ENCODE results near the gene ZBTB42. TPM values are rescaled to one million over a fixed set of nuclear protein-coding genes. Genes with fewer than 3 reads are reported as not detected.

ZBTB42 gene
- total and polyA plus RNA-seq, 4 donors = 1.5 to 9.4 (median 4.9) TPM

DNA sequence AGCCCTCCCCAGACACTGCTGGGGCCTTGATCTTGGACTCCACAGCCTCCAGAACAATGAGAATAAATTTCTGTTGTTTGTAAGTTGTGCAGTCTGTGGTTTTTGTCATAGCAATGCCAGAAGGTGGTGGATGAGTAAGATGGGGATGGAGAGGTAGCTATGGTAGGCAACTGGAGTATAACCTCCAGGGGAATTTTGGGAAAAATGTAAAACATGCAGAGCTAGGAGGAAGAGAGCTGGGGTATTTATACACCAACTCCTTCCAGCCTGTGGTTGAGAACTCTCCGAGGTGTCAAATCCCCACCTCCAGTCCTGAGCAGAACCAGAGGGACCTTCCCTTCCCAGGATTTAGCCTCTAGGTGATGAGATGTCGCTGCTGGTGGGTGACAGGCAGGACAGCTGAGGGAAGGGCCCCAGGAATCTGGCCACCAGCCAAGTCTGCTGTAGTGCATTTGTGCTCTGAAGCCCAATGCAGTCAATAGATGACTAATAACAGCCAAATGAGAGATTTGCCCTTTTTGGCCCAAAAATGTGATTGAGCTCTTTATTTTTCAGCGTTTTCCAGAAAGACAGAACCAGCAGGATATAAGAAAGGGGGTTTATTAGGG is 45.0 kb downstream of the ZBTB42 start:
- Histone ChIP-seq H3K36me3 (ENCODE audit: control insufficient read depth in 4 of 4, insufficient read depth in 3 of 4, low read depth in 1 of 4, low read length in 3 of 4) (no peaks in the 10 kb centered on the region), H3K9ac (ENCODE audit: low read depth in 1 of 2, low read length in 2 of 2) (no peak overlapping the region), H3K27ac (ENCODE audit: low read depth in 1 of 2, low read length in 2 of 2) (no peak overlapping the region), H3K4me3 (ENCODE audit: low read depth in 1 of 3, low read length in 3 of 3) (no peak overlapping the region), H3K9me3 (ENCODE audit: control insufficient read depth in 4 of 4, low read length in 3 of 4) (no peaks in the 10 kb centered on the region), H3K27me3 (ENCODE audit: control insufficient read depth in 4 of 4, insufficient read depth in 4 of 4, low read length in 3 of 4) (peaks cover 0 to 11% (median 3%) of the 10 kb centered on the region in 4 donors), H3K4me1 (ENCODE audit: control insufficient read depth in 4 of 4, insufficient read depth in 4 of 4, low read length in 3 of 4) (peaks cover 5 to 16% (median 12%) of the 10 kb centered on the region in 4 donors)
- no peak for DNase-seq (ENCODE audit: low spot score)
- TF ChIP-seq SP1 (IDR thresholded peaks at IDR 0.05) (no peak), TAF1 (conservative IDR thresholded peaks at IDR 0.05) (no peak), HNF4A (conservative IDR thresholded peaks at IDR 0.05) (no peak), JUND (IDR thresholded peaks at IDR 0.05) (no peak), RAD21 (IDR thresholded peaks at IDR 0.05) (no peak), GABPA (IDR thresholded peaks at IDR 0.05 in 1 of 2, conservative IDR thresholded peaks at IDR 0.05 in 1 of 2) (no peak), YY1 (IDR thresholded peaks at IDR 0.05) (no peak), FOXA1 (IDR thresholded peaks at IDR 0.05) (no peak), FOXA2 (IDR thresholded peaks at IDR 0.05) (no peak), RXRA (IDR thresholded peaks at IDR 0.05) (no peak), CTCF (IDR thresholded peaks at IDR 0.05; ENCODE audit: low read depth, low read length, missing input control) (no peak), HNF4G (IDR thresholded peaks at IDR 0.05) (no peak), NR2F2 (IDR thresholded peaks at IDR 0.05) (no peak), EGR1 (IDR thresholded peaks at IDR 0.05; ENCODE audit: low read depth in 2 of 2) (no peak)
- TF ChIP-seq, protein P1, sequence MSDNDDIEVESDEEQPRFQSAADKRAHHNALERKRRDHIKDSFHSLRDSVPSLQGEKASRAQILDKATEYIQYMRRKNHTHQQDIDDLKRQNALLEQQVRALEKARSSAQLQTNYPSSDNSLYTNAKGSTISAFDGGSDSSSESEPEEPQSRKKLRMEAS (IDR thresholded peaks at IDR 0.05) = no peak
- TF ChIP-seq, protein P2, sequence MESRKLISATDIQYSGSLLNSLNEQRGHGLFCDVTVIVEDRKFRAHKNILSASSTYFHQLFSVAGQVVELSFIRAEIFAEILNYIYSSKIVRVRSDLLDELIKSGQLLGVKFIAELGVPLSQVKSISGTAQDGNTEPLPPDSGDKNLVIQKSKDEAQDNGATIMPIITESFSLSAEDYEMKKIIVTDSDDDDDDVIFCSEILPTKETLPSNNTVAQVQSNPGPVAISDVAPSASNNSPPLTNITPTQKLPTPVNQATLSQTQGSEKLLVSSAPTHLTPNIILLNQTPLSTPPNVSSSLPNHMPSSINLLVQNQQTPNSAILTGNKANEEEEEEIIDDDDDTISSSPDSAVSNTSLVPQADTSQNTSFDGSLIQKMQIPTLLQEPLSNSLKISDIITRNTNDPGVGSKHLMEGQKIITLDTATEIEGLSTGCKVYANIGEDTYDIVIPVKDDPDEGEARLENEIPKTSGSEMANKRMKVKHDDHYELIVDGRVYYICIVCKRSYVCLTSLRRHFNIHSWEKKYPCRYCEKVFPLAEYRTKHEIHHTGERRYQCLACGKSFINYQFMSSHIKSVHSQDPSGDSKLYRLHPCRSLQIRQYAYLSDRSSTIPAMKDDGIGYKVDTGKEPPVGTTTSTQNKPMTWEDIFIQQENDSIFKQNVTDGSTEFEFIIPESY (IDR thresholded peaks at IDR 0.05) = no peak
- TF ChIP-seq, protein P3, sequence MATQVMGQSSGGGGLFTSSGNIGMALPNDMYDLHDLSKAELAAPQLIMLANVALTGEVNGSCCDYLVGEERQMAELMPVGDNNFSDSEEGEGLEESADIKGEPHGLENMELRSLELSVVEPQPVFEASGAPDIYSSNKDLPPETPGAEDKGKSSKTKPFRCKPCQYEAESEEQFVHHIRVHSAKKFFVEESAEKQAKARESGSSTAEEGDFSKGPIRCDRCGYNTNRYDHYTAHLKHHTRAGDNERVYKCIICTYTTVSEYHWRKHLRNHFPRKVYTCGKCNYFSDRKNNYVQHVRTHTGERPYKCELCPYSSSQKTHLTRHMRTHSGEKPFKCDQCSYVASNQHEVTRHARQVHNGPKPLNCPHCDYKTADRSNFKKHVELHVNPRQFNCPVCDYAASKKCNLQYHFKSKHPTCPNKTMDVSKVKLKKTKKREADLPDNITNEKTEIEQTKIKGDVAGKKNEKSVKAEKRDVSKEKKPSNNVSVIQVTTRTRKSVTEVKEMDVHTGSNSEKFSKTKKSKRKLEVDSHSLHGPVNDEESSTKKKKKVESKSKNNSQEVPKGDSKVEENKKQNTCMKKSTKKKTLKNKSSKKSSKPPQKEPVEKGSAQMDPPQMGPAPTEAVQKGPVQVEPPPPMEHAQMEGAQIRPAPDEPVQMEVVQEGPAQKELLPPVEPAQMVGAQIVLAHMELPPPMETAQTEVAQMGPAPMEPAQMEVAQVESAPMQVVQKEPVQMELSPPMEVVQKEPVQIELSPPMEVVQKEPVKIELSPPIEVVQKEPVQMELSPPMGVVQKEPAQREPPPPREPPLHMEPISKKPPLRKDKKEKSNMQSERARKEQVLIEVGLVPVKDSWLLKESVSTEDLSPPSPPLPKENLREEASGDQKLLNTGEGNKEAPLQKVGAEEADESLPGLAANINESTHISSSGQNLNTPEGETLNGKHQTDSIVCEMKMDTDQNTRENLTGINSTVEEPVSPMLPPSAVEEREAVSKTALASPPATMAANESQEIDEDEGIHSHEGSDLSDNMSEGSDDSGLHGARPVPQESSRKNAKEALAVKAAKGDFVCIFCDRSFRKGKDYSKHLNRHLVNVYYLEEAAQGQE (IDR thresholded peaks at IDR 0.05) = no peak
- TF ChIP-seq, protein P4, sequence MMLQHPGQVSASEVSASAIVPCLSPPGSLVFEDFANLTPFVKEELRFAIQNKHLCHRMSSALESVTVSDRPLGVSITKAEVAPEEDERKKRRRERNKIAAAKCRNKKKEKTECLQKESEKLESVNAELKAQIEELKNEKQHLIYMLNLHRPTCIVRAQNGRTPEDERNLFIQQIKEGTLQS (IDR thresholded peaks at IDR 0.05) = no peak
- WGBS = 89% methylated on average over 3 of the region's 3 CpGs

All from liver (tissue), 9 donors.